ENCODE data around the gene PTPN21.

Gene PTPN21

DNA sequence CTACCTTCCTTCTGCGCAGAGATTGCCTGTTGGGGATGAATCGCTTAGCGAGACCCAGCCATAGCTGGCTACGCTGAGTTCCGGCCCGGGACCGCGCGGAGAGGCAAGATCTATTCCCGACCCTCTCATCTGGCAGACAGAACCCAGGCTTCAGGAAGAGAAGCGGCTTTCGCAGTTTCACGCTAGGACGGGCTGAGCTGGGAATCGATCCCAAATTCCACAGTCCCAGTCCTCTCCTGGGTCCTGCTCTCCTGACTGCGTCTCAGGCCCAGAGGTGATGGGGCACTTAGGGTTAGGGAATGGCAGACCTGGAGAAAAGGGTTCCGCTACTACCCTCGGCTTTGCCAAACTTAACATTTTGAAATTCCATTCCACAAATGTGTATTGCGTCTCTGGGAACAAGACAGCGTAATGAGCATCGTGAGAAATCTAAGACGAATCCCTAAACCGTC is 2.8 kb downstream of the PTPN21 start:
- Histone ChIP-seq H4K20me1 (ENCODE audit: insufficient read depth, low read length) (no peaks in the 10 kb centered on the region), H3K4me3 (ENCODE audit: low read length) (no peak overlapping the region), H3K27ac (ENCODE audit: low read length) (no peak overlapping the region), H3K4me2 (ENCODE audit: low read depth, low read length) (no peak overlapping the region), H3K9ac (ENCODE audit: low read length) (no peak overlapping the region), H3F3A (ENCODE audit: insufficient read depth, low read length) (no peaks in the 10 kb centered on the region), H2AFZ (ENCODE audit: low read length) (no peak overlapping the region), H3K79me2 (ENCODE audit: low read length) (no peaks in the 10 kb centered on the region), H3K9me3 (replicated peaks; ENCODE audit: insufficient read depth, low read length) (no peaks in the 10 kb centered on the region), H3K4me1 (ENCODE audit: low read length) (no peaks in the 10 kb centered on the region), H3K9me2 (replicated peaks; ENCODE audit: insufficient read depth, low read length) (no peaks in the 10 kb centered on the region), H3K36me3 (replicated peaks; ENCODE audit: insufficient read depth, low read length) (no peaks in the 10 kb centered on the region), H3K27me3 (replicated peaks; ENCODE audit: insufficient read depth, low read length) (no peaks in the 10 kb centered on the region)
- TF ChIP-seq EZH2 (optimal IDR thresholded peaks at IDR 0.05; ENCODE audit: low read depth, low read length), result no peak
- no peak for TF ChIP-seq CTCF (IDR thresholded peaks at IDR 0.05; ENCODE audit: low read length)
- no peak for TF ChIP-seq EZH2phosphoT487 (IDR thresholded peaks at IDR 0.05; ENCODE audit: low read length)
- no peak for DNase-seq

DNA sequence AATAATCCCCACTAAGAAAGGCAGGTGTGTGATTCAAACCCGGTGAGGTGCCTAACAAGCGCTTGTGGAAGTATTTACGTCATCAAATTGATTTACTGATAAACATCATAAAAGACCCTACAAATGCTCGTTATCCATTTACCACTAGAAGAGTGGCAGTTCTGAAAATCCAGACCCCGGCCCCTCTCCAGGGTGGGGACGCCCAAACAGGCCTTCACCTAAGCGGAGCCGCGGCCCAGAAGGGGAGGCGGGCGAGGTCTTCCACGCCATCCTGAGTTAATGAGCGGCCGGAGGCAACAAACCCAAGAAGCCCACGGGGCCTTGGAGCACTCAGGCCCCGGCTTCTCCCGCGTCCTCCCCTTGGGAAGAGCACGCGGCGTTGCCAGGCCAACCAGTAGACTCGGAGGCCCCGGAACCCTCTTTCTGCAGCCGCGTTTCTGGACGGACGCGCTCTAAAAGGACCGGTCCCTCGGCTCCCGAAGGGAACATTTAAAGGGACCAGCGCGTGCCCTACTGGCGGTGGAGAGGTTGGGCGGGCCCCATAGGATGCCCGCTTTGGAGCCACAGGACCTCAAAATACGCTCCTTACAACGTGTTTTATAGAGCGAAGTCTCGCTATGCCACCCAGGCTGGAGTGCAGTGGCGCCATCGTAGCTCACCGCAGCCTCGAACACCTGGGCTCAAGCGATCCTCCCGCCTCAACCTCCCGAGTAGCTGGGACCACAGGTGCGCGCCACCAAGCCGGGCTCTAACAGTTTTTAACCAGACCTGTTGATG is 3.5 kb downstream of the PTPN21 start:
- no peak for TF ChIP-seq EZH2phosphoT487 (IDR thresholded peaks at IDR 0.05; ENCODE audit: low read length)
- TF ChIP-seq CTCF (IDR thresholded peaks at IDR 0.05; ENCODE audit: low read length), result no peak
- no peak for TF ChIP-seq EZH2 (optimal IDR thresholded peaks at IDR 0.05; ENCODE audit: low read depth, low read length)
- Histone ChIP-seq H3K9me3 (replicated peaks; ENCODE audit: insufficient read depth, low read length) (no peaks in the 10 kb centered on the region), H3K4me1 (ENCODE audit: low read length) (no peaks in the 10 kb centered on the region), H3K27me3 (replicated peaks; ENCODE audit: insufficient read depth, low read length) (no peaks in the 10 kb centered on the region), H3K4me2 (ENCODE audit: low read depth, low read length) (no peak overlapping the region), H3F3A (ENCODE audit: insufficient read depth, low read length) (no peaks in the 10 kb centered on the region), H3K9me2 (replicated peaks; ENCODE audit: insufficient read depth, low read length) (no peaks in the 10 kb centered on the region), H3K9ac (ENCODE audit: low read length) (no peak overlapping the region), H3K79me2 (ENCODE audit: low read length) (no peaks in the 10 kb centered on the region), H4K20me1 (ENCODE audit: insufficient read depth, low read length) (no peaks in the 10 kb centered on the region), H3K4me3 (ENCODE audit: low read length) (no peak overlapping the region), H3K27ac (ENCODE audit: low read length) (no peak overlapping the region), H3K36me3 (replicated peaks; ENCODE audit: insufficient read depth, low read length) (no peaks in the 10 kb centered on the region), H2AFZ (ENCODE audit: low read length) (no peak overlapping the region)
- DNase-seq, result no peak

DNA sequence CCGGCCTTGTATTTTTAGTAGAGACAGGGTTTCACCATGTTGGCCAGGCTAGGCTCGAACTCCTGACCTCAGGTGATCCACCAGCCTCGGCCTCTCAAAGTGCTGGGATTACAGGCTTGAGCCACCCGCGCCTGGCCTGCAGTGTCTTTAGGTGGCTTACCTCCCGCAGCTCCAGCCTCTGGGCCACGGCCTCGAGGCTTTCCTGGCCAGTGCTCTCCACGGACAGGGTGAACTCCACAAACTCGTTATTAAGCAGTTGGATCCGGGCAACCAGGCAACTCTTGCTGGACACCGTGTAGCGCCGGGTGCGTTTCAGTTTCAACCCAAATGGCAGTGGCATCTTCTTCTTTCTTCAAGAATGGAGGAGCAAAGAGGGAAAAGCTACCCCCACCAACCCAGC is 4.7 kb downstream of the PTPN21 start:
- no peaks in the 10 kb centered on the region for H3K27me3 ChIP-seq (replicated peaks; ENCODE audit: insufficient read depth, low read length)
- H3K36me3 ChIP-seq (replicated peaks; ENCODE audit: insufficient read depth, low read length), result no peaks in the 10 kb centered on the region
- no peak overlapping the region for H3K4me2 ChIP-seq (ENCODE audit: low read depth, low read length)
- no peaks in the 10 kb centered on the region for H3K9me3 ChIP-seq (replicated peaks; ENCODE audit: insufficient read depth, low read length)
- no peak overlapping the region for H3K9ac ChIP-seq (ENCODE audit: low read length)
- no peak overlapping the region for H2AFZ ChIP-seq (ENCODE audit: low read length)
- DNase-seq, result no peak
- no peaks in the 10 kb centered on the region for H3F3A ChIP-seq (ENCODE audit: insufficient read depth, low read length)
- H4K20me1 ChIP-seq (ENCODE audit: insufficient read depth, low read length), result no peaks in the 10 kb centered on the region
- H3K27ac ChIP-seq (ENCODE audit: low read length), result no peak overlapping the region
- H3K4me3 ChIP-seq (ENCODE audit: low read length), result no peak overlapping the region
- H3K9me2 ChIP-seq (replicated peaks; ENCODE audit: insufficient read depth, low read length), result no peaks in the 10 kb centered on the region
- H3K79me2 ChIP-seq (ENCODE audit: low read length), result no peaks in the 10 kb centered on the region
- no peak for TF ChIP-seq CTCF (IDR thresholded peaks at IDR 0.05; ENCODE audit: low read length)
- no peaks in the 10 kb centered on the region for H3K4me1 ChIP-seq (ENCODE audit: low read length)

All from MM.1S (cell line).